Hindlimb muscle (tissue), 1 donor: ENCODE results near the gene CHPF. TPM values are rescaled to one million over a fixed set of nuclear protein-coding genes. Genes with fewer than 3 reads are reported as not detected.

Experiments
- DNase-seq: peaks from one replicate; pipeline ENCODE4 v3.0.0-alpha.2; 2013
- polyA plus RNA-seq: library from polyadenylated mRNA; unstranded; fragments of 120-200 nt; gene quantifications from one replicate; pipeline ENCODE4 v1.2.1, GENCODE V29; 2013; ENCODE audit not compliant: insufficient read length

Gene CHPF
- polyA plus RNA-seq, 1 donor = 58.2 TPM

DNA sequence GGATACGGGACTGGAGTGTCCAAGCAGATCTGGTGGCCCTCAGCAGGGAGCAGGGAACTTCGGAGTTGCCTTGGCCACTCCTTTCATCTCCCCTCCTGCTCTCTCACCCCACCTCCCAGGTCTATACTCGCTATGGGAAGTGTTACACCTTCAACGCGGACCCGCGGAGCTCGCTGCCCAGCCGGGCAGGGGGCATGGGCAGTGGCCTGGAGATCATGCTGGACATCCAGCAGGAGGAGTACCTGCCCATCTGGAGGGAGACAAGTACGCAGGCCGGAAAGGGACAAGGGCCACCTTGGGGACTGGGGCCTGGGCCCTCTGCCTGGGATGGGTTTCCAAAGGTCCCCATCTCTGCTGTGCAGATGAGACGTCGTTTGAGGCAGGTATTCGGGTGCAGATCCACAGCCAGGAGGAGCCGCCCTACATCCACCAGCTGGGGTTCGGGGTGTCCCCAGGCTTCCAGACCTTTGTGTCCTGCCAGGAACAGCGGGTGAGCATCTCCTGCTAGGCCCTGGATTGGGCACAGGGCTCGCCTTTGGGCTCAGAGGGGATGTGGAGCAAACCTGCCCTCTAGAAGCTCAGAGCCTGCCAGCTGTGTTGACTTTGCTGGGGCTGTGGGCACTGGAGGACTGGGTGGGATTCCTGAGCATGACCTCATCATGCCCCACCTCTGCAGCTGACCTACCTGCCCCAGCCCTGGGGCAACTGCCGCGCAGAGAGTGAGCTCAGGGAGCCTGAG, 11.8 kb downstream of the CHPF start:
- DNase-seq = no peak

DNA sequence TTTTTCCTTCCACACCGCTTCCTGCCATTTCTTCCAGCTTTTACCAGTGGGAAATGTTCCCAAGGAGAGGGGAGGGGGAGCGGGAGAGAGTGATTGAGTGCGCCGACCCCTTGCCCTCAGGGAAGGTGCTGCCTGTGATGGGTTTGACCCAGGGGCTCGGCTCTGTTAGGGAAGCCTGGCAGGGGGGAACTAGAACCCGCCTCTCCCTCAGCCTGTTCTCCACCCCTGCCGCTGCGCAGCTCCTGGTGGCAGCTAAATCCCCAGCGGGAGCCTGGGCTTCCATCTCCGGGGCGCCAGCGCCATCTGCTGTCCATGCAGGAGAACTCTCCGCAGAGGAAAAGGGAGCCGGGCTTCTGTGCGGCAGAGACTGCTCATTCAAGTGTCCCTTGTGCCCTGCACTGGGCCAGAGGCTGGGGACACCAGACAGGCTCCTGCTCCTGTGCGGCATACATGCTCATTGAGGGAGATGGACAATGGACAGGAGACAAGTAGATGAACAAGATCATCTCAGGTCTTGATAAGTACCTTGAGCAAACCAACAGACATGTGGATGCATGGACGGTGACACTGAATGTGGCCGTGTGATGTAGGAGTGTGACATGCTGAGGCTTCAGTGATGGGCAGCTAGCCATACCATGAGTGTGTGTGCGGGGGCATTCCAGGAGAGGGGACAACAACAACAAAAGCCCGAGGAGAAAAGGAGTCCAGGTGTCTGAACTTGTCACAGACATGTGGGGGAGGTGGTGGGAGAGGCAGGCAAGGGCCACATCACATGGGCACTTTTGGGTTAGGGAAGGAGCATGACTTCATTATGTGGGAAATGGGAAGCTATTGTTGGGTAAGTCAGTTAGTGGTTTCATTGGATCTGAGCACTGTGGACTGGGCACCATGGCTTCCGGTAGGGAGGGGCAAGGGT, 13.3 kb downstream of the CHPF start:
- DNase-seq = peak; percentile 86

DNA sequence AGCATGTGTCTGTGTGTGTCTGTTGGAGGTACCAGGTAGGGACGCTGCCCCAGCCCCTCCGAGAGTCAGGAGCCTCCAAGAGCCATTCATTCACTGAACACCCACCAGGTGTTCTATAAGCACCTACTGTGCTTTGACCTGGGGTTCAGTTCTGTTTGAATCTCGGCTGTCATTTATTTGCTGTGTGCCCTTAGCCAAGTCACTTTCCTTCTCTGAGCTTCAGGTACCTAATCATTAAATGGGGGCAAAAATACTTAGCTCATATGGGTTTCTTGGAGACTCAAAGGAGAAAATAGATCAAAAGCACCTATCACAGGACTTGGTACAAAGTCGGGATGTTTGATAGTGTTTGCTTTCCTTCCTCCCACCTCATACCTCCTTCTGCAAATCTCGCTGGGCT, 16.1 kb downstream of the CHPF start:
- DNase-seq = no peak

DNA sequence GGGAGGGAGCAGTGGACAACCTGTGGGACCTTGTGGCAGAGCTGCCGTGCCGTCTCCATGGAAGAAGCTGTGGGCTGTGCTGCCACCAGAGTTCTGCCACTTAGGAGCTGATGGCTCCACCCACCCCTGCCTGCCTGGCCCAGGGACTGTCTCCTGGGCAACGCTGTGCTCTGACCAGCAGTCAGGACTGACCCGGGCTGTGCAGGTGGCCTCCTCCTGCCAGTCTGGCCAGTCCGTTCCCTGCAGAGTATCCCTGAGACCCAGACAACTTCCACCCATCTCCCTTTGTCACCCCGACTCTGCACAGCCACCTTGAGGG, 16.6 kb downstream of the CHPF start:
- no peak for DNase-seq

DNA sequence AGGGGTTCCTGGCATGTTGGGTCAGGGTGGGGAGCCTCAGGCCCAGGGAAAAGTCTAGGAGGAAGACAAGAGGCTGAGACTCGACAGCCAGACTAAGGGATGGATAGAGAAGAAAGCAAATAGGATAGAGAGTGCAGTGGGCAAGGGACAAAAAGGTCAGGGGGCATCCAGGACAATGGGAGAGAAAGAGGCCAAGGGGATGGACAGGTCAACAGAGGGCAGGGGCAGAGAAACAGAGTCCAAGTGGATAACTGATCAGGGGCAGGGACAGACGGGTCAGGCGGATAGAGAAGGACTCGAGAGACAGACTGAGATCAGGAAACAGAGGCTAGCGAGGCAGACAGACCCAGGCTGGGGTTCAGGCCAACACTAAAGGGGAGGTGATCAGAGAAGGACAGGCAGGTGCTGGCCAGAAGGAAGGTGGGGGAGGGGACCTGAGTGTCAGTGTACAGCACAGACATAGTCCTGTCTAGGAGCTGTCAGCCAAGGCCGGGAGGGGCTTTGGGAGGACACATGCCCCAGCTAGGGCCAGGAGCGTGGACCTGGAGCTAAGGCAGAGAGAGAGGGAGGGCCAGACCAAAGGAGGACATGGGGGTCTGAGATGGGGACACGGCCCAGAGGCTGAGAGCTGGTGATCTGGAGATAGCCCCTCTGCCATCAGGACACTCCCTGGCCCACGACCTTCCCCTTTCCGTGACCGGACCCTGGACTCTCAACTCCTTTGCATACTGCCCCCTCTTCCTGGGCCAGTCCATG, 17.1 kb downstream of the CHPF start:
- DNase-seq = no peak

DNA sequence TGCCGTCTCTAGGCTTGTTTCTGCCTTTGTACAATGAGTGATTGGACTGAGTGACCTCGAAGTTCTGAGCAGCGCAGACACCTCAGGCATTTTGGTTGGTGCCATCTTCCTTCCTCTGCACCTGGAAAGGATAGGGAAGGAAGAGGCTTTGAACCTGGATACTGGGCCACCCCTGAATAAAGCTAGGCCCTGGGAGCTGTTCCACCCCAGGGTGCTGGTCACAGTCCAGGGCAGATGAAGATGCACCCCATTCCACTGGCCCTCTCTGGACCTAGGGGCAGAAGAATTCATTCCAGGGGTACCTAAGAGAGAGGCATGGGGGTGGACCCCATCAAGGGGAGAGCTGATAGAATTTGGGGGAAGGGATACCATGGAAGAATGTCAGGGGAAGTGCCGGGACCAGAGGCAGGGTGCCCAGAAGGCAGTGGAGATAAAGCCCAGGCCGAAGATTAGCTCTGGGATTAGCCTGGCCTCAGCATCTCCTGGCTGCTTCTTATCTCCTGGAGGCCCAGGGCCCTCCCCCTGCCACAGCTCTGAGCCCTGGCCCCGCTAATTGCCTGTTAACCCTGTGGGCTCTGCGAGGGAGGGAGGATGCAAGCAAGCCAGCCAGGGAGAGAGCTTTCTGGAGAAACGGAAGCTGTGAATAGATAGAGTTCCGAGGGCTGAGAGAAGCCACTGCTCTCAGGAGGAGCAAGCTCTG, 17.9 kb downstream of the CHPF start:
- no peak for DNase-seq

DNA sequence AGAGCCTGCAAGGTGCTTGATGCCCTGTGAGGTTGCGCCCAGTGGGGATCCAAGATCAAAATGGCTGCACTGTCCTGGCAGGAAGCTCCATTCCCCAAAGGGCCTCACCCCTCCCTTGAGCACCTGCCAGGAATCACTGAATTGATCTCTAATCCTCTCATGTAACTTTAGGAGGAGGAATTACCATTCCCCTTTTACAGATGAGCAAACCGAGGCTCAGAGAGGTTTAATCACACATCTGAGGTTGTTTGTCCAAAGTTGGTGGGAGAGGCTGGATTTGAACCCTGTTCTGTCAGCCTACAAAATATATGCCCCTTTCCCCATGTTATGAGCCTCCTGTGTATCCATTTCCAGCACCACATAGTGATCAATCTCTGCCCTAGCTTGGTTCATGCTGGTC, 18.8 kb downstream of the CHPF start:
- DNase-seq = no peak

DNA sequence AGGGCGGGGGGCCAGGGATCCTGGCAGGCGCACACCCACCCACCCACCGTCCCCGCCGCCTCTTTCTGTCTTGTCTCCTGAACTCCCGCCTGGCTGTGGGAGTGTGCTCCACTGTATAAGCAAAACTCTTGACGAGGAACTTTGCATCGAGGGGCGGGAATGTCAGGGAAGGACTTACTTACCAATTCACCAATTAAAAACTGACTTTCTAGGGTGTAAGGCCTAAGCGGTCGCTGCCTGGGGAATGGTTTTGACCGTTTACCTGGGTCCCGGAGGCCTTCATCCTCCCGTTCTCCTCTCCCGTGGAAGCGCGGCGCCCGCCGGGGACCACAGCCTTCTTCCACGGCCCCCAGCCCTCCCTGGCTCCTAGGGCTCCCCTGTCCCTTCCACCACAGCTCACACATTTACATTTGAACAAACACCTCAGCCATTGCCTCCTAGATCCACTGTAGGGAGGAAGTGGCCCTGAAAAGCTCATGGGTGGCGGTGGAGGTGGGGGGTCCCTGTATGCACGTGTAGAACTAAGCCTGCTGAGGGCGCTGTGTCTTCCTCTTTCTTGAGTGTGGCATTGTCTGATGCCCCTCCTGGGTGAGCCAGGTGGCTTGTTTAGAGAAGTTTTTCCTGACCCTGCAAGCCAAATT, 20.5 kb downstream of the CHPF start:
- no peak for DNase-seq

DNA sequence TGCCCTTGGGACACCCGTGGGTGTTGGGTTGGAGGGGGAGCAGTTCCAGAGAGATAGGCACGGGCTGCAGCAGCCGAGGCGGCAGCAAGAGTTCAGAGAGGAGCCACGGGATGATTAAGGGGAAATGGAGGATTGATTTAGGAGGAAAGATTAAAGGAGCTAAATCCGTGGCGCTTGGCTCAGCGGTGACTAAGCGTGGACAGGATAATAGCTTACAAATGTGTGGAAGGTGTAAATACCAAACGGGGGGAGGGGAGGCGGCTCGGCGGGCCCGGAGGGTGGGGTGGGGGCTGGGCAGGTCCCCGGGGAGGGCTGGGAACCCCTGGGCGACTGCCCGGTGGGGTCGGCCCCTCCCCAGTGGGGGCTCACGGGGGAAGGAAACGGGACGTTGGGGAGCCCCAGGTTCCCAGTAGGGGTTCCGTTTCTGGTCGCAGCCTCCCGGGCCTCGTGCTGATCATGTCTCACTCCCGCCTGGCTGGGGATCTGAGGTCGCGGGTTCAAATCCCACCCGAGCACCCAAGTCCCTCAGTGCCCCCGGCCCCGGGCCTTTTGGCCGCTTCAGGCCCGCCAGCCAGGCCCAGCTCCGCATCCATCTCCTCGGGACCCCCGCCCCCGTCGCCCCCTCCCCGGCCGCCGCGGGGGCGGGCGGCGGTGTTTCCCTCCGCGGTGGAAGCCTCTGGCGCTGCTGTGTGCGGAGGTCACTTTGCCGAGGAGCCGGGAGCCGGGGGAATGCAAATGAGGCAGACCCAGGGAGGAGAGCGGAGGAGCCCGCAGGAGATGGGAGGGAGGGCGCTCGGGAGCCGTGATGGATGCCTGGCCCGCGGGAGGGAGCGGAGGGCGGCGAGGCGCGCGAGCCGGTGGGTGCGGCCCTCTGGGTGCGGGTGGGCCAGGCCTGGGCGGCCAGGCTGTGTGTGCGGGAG, 21.2 kb downstream of the CHPF start:
- DNase-seq = no peak

DNA sequence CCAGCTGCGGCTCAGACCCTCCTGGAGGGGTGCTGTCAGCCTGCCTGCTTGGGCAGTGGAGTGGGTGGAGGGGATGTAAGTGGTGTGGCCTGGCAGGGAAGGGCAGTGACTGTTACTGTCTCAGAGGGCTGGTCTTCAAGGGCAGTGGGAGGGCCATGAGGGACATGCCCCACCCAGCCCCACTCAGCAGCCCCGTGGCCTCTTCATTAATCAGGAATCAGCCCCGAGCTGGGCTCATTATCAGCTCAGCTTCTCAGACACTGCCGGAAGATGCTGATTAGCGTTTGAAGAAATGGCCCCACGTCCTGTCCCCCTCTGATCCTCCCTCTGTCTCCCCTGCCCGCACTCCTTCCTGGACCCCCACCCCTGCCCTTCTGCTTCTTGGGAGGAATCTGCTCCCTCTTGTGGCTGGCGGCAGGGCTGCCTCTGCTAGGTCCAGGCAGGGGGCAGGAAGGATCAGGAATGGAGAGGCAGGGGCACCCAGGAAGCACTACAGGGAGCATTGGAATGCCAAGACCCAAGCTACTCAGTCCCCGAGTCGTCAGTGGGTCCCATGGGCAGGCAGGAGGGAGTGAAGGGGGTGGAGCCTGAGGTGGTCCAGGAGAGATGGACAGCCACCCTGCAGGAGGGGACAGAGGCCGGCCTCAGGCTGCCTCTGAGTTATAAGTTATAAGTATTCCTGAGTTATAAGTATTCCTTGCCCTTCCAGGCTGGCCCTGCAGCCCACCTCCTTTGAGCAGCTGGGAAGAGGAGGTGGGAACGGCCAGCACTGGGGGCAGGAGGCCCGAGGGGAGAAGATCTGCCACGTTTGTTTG, 22.3 kb downstream of the CHPF start:
- DNase-seq = no peak

DNA sequence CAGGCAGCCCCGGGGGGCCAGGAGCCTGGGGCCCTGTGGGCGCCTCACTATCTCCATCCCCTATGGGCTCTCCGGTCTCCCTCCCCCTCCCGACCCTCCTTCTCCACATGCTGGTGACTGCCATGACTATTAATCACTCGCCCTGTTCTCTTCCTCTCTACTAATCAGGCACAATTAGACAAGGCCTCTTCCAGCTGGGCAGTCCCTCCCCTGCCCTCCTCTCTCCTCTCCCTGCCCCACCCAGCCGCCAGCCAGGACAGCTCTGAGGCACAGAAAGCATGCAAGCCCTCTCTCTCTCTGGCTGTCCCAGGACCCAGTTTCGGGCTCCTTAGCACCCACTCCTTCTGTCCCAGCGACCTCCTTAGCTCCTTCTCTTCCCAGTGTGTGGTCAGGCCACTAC, 23.5 kb downstream of the CHPF start:
- DNase-seq = no peak

DNA sequence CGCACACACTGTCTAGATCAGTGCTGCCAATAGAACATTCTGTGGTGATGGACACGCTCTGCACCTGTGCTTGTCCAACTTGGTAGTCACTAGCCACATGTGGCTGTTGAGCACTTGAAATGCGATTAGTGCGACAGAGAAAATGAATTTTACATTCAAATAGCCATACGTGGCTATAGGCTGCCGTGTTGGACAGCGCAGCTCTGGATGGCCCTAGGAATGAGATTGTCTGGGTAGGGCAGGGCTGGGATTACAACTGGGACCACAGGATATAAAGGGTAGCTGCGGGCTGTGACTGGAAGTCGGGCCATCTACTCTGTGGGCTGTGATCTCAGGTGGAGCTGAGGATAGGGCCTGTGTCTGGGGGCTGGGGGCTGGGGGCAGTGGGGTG, 24.1 kb downstream of the CHPF start:
- no peak for DNase-seq

DNA sequence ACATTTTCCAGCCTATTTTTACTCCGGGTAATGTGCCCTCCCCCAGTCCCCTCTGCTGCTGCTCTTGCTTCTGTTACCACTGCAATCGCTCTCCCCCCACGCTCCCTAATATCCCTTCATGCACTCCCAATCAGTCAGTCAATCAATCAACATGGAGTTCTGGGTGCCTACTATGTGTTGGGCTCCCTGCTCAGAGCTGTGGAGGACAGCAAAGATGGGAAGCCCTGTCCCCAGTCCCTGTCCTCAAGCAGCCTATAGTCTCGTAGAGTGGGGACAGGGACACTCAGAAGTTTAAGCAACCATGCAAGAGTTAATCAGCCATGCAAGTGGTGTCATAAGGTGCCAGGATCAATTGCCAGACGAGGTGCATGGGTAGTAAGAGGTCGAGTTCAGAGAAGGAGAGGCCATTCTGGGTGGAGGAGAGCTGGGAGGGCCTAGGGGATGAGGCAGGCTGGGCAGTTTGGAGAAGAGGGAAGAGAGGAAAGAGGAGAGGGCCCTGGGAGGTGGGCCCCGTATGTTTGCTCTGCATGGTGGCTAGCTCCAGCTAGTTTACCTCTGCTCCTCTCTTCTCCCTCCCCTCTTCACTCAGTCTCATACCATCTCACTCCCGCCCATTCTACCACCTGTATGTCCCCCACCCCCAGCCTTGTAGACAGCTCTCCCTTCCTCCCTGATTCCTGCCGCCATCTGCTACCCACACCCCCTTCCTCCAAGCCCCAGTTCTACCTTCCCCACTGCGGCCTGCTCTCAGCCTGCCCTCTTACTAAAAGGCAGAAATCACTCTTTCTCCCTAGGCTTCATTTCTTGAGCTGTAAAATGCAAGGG, 25.4 kb downstream of the CHPF start:
- DNase-seq = no peak

DNA sequence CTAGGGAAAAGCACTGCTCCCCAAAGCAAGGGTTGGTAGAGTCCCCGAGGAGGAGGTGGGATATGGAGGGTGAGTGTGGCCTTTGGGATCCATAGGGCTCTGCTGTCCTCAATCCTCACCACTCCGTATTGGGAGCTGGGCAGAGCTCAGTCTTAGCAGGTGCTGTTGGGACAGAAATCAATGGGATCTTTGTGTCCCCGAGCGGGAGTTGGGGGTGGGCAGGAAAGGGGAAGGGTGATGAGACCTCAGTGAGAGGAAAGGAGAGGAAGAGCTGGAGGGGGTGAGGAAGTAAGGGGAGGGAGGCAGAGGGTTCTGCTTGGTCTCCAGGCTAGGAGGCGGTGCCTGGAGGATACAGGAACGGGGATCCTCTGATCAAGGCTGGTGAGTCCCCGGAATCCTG, 26.7 kb downstream of the CHPF start:
- DNase-seq = no peak

DNA sequence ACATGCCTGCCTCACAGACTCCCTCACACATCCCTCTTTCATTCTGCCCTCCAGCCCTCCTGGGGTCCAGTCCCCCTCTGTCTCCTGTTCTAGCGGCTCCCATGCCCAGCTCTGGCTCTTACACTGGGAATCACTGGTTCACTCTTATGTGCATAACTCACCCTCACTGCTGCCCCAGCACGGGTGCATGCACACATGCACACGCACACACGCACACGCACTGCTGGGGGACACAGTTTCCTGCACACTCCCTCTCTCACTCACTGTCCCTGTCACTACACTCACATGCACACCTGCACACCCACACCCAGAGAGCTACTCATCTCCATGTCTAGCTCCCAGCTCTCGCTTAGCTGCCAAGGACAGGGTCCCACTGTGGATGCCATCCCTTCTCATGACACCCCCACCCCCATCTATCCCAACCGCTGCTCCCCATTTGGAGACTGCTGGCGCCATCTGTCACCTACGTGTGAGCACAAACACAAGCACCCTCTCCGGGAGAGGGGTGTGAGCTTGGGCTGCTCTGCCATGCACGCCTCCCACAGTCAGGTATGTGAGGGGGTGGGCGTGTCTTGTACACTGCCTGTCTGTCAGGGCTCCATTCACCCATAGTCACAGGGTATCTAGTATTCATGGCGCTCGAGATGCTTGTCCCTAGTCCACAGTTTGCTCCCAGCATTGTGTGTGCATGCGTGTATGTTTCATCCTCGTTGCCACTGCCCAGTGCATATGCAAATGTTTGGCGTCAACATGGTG, 27.6 kb downstream of the CHPF start:
- DNase-seq = no peak

DNA sequence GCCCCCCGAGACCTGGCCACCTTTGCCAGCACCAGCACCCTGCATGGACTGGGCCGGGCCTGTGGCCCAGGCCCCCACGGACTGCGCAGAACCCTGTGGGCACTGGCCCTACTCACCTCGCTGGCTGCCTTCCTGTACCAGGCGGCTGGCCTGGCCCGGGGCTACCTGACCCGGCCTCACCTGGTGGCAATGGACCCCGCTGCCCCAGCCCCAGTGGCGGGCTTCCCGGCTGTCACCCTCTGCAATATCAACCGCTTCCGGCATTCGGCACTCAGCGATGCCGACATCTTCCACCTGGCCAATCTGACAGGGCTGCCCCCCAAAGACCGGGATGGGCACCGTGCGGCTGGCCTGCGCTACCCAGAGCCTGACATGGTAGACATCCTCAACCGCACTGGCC, 28.8 kb downstream of the CHPF start:
- DNase-seq = no peak

DNA sequence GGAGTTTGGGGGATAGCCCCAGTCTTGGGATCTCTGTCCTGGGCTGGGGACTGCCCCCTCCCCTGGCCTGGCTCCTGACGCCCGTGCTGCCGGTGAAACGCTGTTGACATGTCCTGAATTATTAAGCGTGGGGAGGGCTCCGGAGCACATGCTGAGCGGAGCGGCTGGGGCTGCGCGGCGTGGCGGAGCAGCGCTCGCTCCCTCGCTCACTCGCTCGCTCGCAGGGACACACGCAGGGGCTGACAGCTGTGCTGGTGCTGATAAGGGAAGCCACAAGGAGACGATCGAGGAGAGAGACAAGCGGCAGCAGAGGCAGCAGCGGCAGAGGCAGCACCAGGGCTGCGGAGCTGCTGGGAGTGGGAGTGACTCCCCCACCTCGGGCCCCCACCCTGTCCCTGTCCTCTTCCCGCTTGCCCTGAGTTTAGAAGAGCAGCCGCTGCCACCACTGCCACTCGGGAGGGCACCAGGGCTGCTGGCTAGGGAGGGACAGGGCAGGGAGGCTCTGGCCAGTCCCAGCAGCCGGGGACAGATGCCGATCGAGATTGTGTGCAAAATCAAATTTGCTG, 29.3 kb downstream of the CHPF start, which contains the start of gene ASIC4:
Gene ASIC4, plus strand, starts transcription at position 287 of the 566 bp plus-strand sequence. Its CDS starts 243 bp downstream, at position 530.
- DNase-seq = no peak

DNA sequence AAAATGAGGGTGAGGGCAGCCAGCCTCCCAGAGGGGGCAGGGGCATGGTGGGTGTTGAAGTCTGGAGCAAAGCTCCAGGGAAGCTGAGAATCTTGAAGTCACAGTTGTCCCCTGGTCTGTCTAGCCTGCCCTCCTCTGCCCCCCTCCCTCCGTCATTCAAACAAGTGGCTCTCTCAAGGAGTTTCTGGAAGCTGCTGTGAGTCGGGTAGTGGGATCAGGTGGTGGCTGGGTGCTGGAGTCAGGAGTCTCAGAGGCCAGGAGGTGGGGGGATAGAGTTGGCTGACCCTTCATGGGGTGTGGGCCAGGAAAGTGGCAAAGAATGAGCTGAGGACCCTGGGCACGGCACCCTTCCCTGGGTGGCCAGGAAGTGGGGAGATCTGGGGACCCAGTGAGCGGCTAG, 29.8 kb downstream of the CHPF start:
- DNase-seq = no peak
